IPS DF 4.7 (cell line): ENCODE data around the gene PRKAR2B.
"Not testable (repeated sequence)": the region's sequence is repeated elsewhere in the genome, so short reads cannot be mapped to it uniquely, and the experiment has no call there.

ENCODE experiments used
- DNase-seq: peaks from one replicate; pipeline ENCODE4 v3.0.0-alpha.2; 2013; ENCODE audit warnings: low spot score; ENCODE audit errors: extremely low read depth

Gene PRKAR2B

GRCh38 chr7:107047902-107048782 is 3.6 kb downstream of the PRKAR2B start:
- no peak for DNase-seq

- no peak for DNase-seq
These were observed 4.4 kb downstream of the PRKAR2B start for GRCh38 chr7:107048783-107049418.

- no peak for DNase-seq
These were observed 5.0 kb downstream of the PRKAR2B start for GRCh38 chr7:107049480-107049879.

- no peak for DNase-seq
These were observed 5.5 kb downstream of the PRKAR2B start for GRCh38 chr7:107049971-107050532.

GRCh38 chr7:107051376-107051775 is 6.9 kb downstream of the PRKAR2B start:
- DNase-seq, result no peak

- DNase-seq, result not testable (repeated sequence)
These were observed 10.5 kb downstream of the PRKAR2B start for GRCh38 chr7:107054965-107055364.

- not testable (repeated sequence) for DNase-seq
These were observed 11.6 kb downstream of the PRKAR2B start for GRCh38 chr7:107056058-107056457.

GRCh38 chr7:107056728-107057473 is 12.4 kb downstream of the PRKAR2B start:
- DNase-seq, result no peak

- no peak for DNase-seq
These were observed 12.9 kb downstream of the PRKAR2B start for GRCh38 chr7:107057474-107057833.

- DNase-seq, result no peak
These were observed 15.0 kb downstream of the PRKAR2B start for GRCh38 chr7:107059468-107059867.

- DNase-seq, result no peak
These were observed 19.0 kb downstream of the PRKAR2B start for GRCh38 chr7:107063245-107064120.

- DNase-seq, result no peak
These were observed 19.8 kb downstream of the PRKAR2B start for GRCh38 chr7:107064255-107064654.

- DNase-seq, result no peak
These were observed 21.4 kb downstream of the PRKAR2B start for GRCh38 chr7:107065929-107066247.

GRCh38 chr7:107068156-107068555 is 23.7 kb downstream of the PRKAR2B start:
- DNase-seq, result no peak

GRCh38 chr7:107069457-107069856 is 25.0 kb downstream of the PRKAR2B start:
- DNase-seq, result no peak

- no peak for DNase-seq
These were observed 26.2 kb downstream of the PRKAR2B start for GRCh38 chr7:107070710-107071109.

GRCh38 chr7:107071129-107071528 is 26.6 kb downstream of the PRKAR2B start:
- DNase-seq, result no peak

- no peak for DNase-seq
These were observed 27.6 kb downstream of the PRKAR2B start for GRCh38 chr7:107072133-107072532.

- DNase-seq, result no peak
These were observed 31.5 kb downstream of the PRKAR2B start for GRCh38 chr7:107075863-107076574.
